H9 (cell line): ENCODE data around the gene ERVW-1. TPM values are rescaled to one million over a fixed set of nuclear protein-coding genes. Genes with fewer than 3 reads are reported as not detected.

Experiments used
- DNase-seq: peaks from one replicate; pipeline ENCODE4 v3.0.0-alpha.2; 2017
- H2AFZ ChIP-seq: one replicate; pipeline ENCODE4 v1.6.1; 2013; ENCODE audit warnings: mild to moderate bottlenecking, low read length, control low read depth, moderate library complexity
- H2AK5ac ChIP-seq: 2 replicates; pipeline ENCODE4 v1.6.1; 2013; ENCODE audit warnings: low read length, control low read depth, mixed read lengths; ENCODE audit not compliant: insufficient read length
- H2BK120ac ChIP-seq: one replicate; pipeline ENCODE4 v1.6.1; 2013; ENCODE audit warnings: low read depth, mild to moderate bottlenecking, low read length, control low read depth, inconsistent platforms; ENCODE audit not compliant: poor library complexity, severe bottlenecking
- H2BK12ac ChIP-seq: 2 replicates; pipeline ENCODE4 v1.6.1; 2013; ENCODE audit warnings: low read length, control low read depth, mixed read lengths, low read depth; ENCODE audit not compliant: insufficient read length
- H2BK15ac ChIP-seq: 2 replicates; pipeline ENCODE4 v1.6.1; 2013; ENCODE audit warnings: low read depth, low read length, control low read depth
- H2BK20ac ChIP-seq: one replicate; pipeline ENCODE4 v1.6.1; 2013; ENCODE audit warnings: low read depth, mild to moderate bottlenecking, low read length, control low read depth, inconsistent platforms; ENCODE audit not compliant: poor library complexity, severe bottlenecking
- H2BK5ac ChIP-seq: 2 replicates; pipeline ENCODE4 v1.6.1; 2013; ENCODE audit warnings: low read length, control low read depth, mixed read lengths; ENCODE audit not compliant: insufficient read length
- H3K14ac ChIP-seq: 2 replicates; pipeline ENCODE4 v1.6.1; 2013; ENCODE audit warnings: low read length, control low read depth; ENCODE audit not compliant: insufficient read depth
- H3K18ac ChIP-seq: 2 replicates; pipeline ENCODE4 v1.6.1; 2013; ENCODE audit warnings: low read depth, mild to moderate bottlenecking, mixed read lengths, low read length, control low read depth; ENCODE audit not compliant: insufficient read length
- H3K23ac ChIP-seq: 2 replicates; pipeline ENCODE4 v1.6.1; 2013; ENCODE audit warnings: low read length, control low read depth, mixed read lengths, low read depth; ENCODE audit not compliant: insufficient read length
- H3K23me2 ChIP-seq: 2 replicates; pipeline ENCODE4 v1.6.1; 2013; ENCODE audit warnings: low read depth, mild to moderate bottlenecking, mixed read lengths, low read length, control low read depth; ENCODE audit not compliant: insufficient read length, poor library complexity, severe bottlenecking
- H3K27ac ChIP-seq: 2 replicates; pipeline ENCODE4 v1.5.1; 2013; ENCODE audit warnings: low read length, control low read depth, mixed read lengths, low read depth; ENCODE audit not compliant: insufficient read length
- H3K27me3 ChIP-seq: 2 replicates; pipeline ENCODE4 v1.6.1; 2013; ENCODE audit warnings: low read length, control low read depth, inconsistent platforms; ENCODE audit not compliant: insufficient read depth
- H3K4ac ChIP-seq: 2 replicates; pipeline ENCODE4 v1.6.1; 2013; ENCODE audit warnings: low read depth, mild to moderate bottlenecking, control low read depth, inconsistent platforms, low read length, moderate library complexity
- H3K4me1 ChIP-seq: 2 replicates; pipeline ENCODE4 v1.6.1; 2013; ENCODE audit warnings: low read length, control low read depth, inconsistent platforms; ENCODE audit not compliant: insufficient read depth
- H3K4me2 ChIP-seq: 2 replicates; pipeline ENCODE4 v1.6.1; 2013; ENCODE audit warnings: low read length, control low read depth, mixed read lengths; ENCODE audit not compliant: insufficient read length, insufficient read depth
- H3K56ac ChIP-seq: 2 replicates; pipeline ENCODE4 v1.6.1; 2013; ENCODE audit warnings: low read depth, mild to moderate bottlenecking, mixed read lengths, low read length, control low read depth; ENCODE audit not compliant: insufficient read length
- H3K79me1 ChIP-seq: 2 replicates; pipeline ENCODE4 v1.6.1; 2013; ENCODE audit warnings: low read depth, mild to moderate bottlenecking, moderate library complexity, low read length, control low read depth, inconsistent platforms; ENCODE audit not compliant: insufficient read depth, poor library complexity, severe bottlenecking
- H3K79me2 ChIP-seq: 2 replicates; pipeline ENCODE4 v1.6.1; 2013; ENCODE audit warnings: low read length, control low read depth, inconsistent platforms; ENCODE audit not compliant: insufficient read depth
- H3K9ac ChIP-seq: 2 replicates; pipeline ENCODE4 v1.6.1; 2013; ENCODE audit warnings: low read length, control low read depth, mixed read lengths; ENCODE audit not compliant: insufficient read length; ENCODE audit errors: extremely low read depth
- H3K9me3 ChIP-seq: one replicate; pipeline ENCODE4 v1.6.1; 2013; ENCODE audit warnings: low read depth, low read length, inconsistent platforms; ENCODE audit not compliant: control insufficient read depth
- H3T11ph ChIP-seq: one replicate; pipeline ENCODE4 v1.6.1; 2013; ENCODE audit warnings: mild to moderate bottlenecking, low read length, control low read depth, inconsistent platforms
- H4K20me1 ChIP-seq: one replicate; pipeline ENCODE4 v1.6.1; 2013; ENCODE audit not compliant: control insufficient read depth, insufficient read length, insufficient read depth
- H4K5ac ChIP-seq: 2 replicates; pipeline ENCODE4 v1.6.1; 2013; ENCODE audit warnings: low read depth, mild to moderate bottlenecking, mixed read lengths, low read length, control low read depth; ENCODE audit not compliant: insufficient read length
- H4K8ac ChIP-seq: replicated peaks from 2 replicates; pipeline ENCODE4 v1.6.1; 2013; ENCODE audit warnings: low read length, control low read depth, mixed read lengths, low read depth; ENCODE audit not compliant: insufficient read length
- H4K91ac ChIP-seq: 2 replicates; pipeline ENCODE4 v1.6.1; 2013; ENCODE audit warnings: low read depth, mild to moderate bottlenecking, moderate library complexity, mixed read lengths, low read length, control low read depth; ENCODE audit not compliant: insufficient read length
- H3K27ac Mint-ChIP-seq, 3 experiments: 2 replicates in 2 of 3; 3 replicates in 1 of 3; pipeline ENCODE4 v1.8.0; 2020 to 2021; ENCODE audit warnings: mixed read lengths in 3 of 3, mild to moderate bottlenecking in 1 of 3, moderate library complexity in 1 of 3
- H3K27me3 Mint-ChIP-seq: 2 replicates; pipeline ENCODE4 v1.8.0; 2021; ENCODE audit warnings: low read depth, mild to moderate bottlenecking, moderate library complexity, mixed read lengths
- H3K36me3 Mint-ChIP-seq, 3 experiments: 2 replicates in 2 of 3; 3 replicates in 1 of 3; pipeline ENCODE4 v1.8.0; 2020 to 2021; ENCODE audit warnings: low read depth in 3 of 3, mixed read lengths in 3 of 3; ENCODE audit not compliant: insufficient read depth in 1 of 3
- H3K4me1 Mint-ChIP-seq, 2 experiments: 2 replicates each; pipeline ENCODE4 v1.8.0; 2020; ENCODE audit warnings: mixed read lengths in 2 of 2
- H3K4me3 Mint-ChIP-seq, 2 experiments: 2 replicates in 1 of 2; 3 replicates in 1 of 2; pipeline ENCODE4 v1.8.0; 2020 to 2021; ENCODE audit warnings: mild to moderate bottlenecking in 2 of 2, mixed read lengths in 2 of 2, moderate library complexity in 1 of 2
- H3K9me3 Mint-ChIP-seq, 2 experiments: 2 replicates in 1 of 2; 3 replicates in 1 of 2; pipeline ENCODE4 v1.8.0; 2020; ENCODE audit warnings: mild to moderate bottlenecking in 2 of 2, mixed read lengths in 2 of 2, moderate library complexity in 1 of 2
- CTCF ChIP-seq: fragments of 200-600 bp; sonication (generic); conservative IDR thresholded peaks from 3 replicates; pipeline ENCODE4 v1.8.0; 2021; ENCODE audit warnings: antibody characterized with exemption, mild to moderate bottlenecking
- WGBS: extraction: QIAGEN DNeasy Blood & Tissue Kit; methylation state at CpG from one replicate; pipeline ENCODE4 v1.1.7; 2013; ENCODE audit warnings: missing lambda C conversion rate, low lambda C conversion rate, mixed read lengths; ENCODE audit not compliant: insufficient read length; ENCODE audit errors: extremely low coverage; 5-methylcytosine and 5-hydroxymethylcytosine counted together
- total RNA-seq: library from RNA; stranded (reverse); gene quantifications from 2 replicates; pipeline ENCODE4 v1.2.1, GENCODE V29; 2021

The ERVW-1 gene
- total RNA-seq, 1 experiment from 2014 or later: not detected

DNA sequence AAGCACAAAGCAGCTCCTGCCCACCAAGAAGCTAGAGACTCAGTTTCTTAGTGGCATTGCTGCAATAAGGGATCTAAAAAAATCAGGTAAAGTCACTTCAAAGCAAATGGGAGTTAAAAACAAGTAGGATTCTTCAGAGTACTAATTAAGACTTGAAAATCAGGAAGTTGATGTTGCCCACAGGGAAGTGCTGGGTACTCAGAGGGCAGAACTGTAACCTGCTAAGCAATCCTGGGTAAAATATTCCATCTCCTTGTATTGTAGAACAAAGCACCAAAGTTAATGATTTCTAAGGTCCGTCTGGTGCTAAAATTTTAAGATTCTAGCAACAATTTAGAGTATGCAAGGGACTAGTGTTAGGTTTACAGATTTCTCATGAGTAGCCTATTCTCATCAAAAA lies 42.3 kb upstream of the ERVW-1 start:
- Histone ChIP-seq H3K14ac (no peak overlapping the region), H3K23ac (no peak overlapping the region), H4K5ac (no peak overlapping the region), H3K18ac (no peak overlapping the region), H4K91ac (no peak overlapping the region), H3K9me3 (no peaks in the 10 kb centered on the region), H3K56ac (no peak overlapping the region), H4K20me1 (peaks cover 4% of the 10 kb centered on the region), H3K4ac (no peak overlapping the region), H3K23me2 (no peaks in the 10 kb centered on the region), H2BK120ac (no peak overlapping the region), H2BK12ac (no peak overlapping the region), H3K79me2 (no peaks in the 10 kb centered on the region), H3K27ac (no peak overlapping the region), H3K4me2 (no peak overlapping the region), H3K79me1 (no peaks in the 10 kb centered on the region), H2BK5ac (no peak overlapping the region), H3K4me1 (no peaks in the 10 kb centered on the region), H2BK15ac (no peak overlapping the region), H4K8ac (no peak overlapping the region), H3K9ac (no peak overlapping the region), H3T11ph (no peak overlapping the region), H3K27me3 (no peaks in the 10 kb centered on the region), H2BK20ac (no peak overlapping the region), H2AFZ (no peak overlapping the region), H2AK5ac (no peak overlapping the region)
- DNase-seq: no peak
- no peaks in the 10 kb centered on the region for H3K4me1 Mint-ChIP-seq
- no peak overlapping the region for H3K4me3 Mint-ChIP-seq
- no CpG with 5 or more reads among the region's 1 CpG for WGBS
- no peaks in the 10 kb centered on the region for H3K27me3 Mint-ChIP-seq
- no peak for TF ChIP-seq CTCF
- H3K36me3 Mint-ChIP-seq: peaks cover 0 to 18% (median 16%) of the 10 kb centered on the region in 3 experiments; a peak in 5 of 7 replicates
- H3K27ac Mint-ChIP-seq: no peak overlapping the region
- no peaks in the 10 kb centered on the region for H3K9me3 Mint-ChIP-seq
